SH-SY5Y (cell line): ENCODE measurements around the gene S100G.

ENCODE experiments used
- GATA2 ChIP-seq: IDR thresholded peaks from 2 replicates; pipeline ENCODE4 v1.6.1; 2011; ENCODE audit warnings: mild to moderate bottlenecking, low read depth, low read length
- GATA3 ChIP-seq: IDR thresholded peaks from 2 replicates; pipeline ENCODE4 v1.6.1; 2011; ENCODE audit warnings: low read depth, mild to moderate bottlenecking, low read length, moderate library complexity

S100G gene, protein sequence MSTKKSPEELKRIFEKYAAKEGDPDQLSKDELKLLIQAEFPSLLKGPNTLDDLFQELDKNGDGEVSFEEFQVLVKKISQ

DNA sequence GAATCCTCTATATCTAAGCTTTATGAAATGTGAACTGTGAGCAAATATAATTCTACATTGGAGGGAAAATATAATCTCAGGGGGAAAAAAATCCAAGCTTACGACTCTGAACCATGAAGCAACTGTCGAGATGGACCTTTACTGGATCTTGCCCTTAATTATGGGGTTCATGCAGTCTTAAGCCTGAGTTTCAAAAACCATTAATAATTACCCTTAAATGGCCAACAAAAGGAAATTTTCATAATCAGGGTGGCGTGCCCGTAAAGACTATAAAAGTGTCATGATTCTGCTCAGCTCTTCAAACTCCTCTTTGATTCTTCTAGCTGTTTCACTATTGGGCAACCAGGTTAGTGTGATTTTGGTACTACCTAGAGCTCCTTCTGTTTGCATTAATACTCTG lies at the start of gene S100G:
Gene S100G, plus strand, starts transcription at position 301 of the 400 bp plus-strand sequence. CDS start 849 bp downstream, outside the sequence.
- TF ChIP-seq GATA3, result no peak
- TF ChIP-seq GATA2, result no peak

DNA sequence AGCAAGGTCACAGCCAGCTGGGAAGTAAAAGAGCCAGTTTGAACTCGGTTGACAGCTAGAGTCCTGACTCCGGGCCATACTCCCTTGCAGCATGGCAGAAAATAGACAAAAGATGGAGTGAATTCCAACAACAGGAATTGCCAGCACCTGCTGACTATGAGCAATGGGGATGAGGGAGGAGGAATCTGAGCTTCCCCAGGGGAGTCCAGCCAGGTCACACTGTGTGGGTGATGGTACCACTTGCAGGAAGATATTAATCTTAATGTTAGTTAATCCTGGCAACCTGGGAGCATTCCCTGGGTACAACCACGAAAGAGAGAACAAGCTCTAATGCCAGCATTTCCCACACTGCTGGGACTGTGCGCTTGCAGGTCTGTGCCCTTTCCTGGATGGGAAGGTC lies 48.1 kb upstream of the S100G start:
- TF ChIP-seq GATA3 (no peak), GATA2 (no peak)

DNA sequence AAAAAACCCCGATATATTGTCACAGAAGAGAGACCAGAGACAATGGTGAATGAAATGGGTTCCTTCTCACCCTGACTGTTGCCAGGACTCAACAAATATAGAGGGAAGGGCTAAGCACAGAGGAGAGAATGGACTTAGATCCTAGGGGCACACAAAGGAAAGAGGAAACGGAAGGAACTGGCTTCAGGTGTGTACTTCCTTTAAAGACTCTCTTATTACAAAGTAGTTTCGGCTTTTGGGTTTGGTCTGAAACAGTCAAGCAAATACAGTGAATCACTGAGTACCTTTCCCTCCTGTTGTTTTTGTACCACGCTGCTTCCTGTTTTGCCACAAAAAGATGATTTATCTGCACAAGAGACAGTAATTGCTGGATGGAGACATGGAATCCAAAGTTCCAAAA lies 46.1 kb upstream of the S100G start:
- TF ChIP-seq GATA2 (no peak), GATA3 (no peak)

DNA sequence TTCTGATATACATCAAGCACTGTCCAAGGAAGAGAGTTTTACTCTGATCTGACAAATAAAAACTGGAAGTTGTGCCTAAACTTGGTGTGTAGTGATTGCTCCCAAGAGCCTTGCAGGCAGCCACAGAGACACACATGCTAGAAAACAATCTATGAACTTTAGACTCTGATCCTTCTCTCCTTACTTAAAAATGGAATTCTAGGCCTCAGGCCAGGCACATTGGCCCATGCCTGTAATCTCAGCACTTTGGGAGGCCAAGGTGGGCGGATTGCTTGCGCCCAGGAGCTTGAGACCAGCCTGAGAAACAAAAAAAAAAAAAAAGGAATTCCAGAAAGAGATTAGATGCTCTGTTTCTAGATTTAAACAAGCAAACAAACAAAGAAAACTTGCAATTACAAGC lies 45.6 kb upstream of the S100G start:
- no peak for TF ChIP-seq GATA2
- no peak for TF ChIP-seq GATA3

DNA sequence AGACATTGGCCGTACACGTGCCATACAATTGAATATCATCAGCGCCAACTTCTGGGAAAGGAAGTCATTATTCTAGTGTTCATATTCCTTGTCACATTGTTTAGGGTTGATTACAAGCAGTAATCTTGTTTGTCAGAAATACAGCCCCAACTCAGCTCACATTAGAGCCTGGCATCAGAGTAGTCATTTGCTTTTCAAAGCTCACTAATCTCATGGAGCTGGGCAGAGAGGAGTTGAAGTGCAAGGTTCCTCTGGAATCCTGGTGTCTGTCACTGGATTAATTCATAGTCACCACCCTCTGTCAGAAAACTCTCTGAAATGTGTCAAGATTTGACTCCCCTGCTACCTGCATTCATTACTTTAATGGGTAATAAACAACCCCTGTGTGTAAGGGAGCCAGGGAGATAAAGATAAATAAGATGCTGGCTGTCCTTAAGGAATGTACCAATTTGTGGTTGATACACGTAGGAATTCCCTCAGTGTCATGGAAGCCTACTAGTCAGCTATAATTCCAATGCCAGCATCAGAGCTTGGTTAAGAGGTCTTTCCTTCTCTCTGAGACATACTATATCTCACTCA lies 43.7 kb upstream of the S100G start:
- TF ChIP-seq GATA2, result no peak
- TF ChIP-seq GATA3, result no peak

DNA sequence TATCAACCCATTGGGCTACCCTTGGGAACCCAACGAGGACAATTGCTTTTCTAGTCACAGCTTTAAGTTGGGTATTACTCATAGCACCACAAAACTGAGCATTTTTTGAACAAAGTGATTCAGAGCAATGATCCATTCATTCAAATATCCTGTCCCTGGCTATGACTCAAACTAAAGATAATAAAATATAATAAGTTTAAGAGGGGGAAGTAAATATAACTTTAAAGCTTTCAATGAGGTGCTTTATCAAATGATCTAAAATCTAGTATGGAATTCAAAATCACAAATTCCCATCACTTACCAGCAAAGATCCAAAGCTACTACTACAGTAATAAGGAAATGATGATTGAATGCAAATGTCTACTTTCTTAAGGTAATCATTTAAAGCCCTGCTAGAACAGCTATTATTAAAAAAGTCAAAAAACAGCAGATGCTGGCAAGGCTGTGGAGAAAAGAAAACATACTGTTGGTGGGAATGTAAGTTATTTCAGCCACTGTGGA lies 39.8 kb upstream of the S100G start:
- no peak for TF ChIP-seq GATA2
- TF ChIP-seq GATA3, result no peak

DNA sequence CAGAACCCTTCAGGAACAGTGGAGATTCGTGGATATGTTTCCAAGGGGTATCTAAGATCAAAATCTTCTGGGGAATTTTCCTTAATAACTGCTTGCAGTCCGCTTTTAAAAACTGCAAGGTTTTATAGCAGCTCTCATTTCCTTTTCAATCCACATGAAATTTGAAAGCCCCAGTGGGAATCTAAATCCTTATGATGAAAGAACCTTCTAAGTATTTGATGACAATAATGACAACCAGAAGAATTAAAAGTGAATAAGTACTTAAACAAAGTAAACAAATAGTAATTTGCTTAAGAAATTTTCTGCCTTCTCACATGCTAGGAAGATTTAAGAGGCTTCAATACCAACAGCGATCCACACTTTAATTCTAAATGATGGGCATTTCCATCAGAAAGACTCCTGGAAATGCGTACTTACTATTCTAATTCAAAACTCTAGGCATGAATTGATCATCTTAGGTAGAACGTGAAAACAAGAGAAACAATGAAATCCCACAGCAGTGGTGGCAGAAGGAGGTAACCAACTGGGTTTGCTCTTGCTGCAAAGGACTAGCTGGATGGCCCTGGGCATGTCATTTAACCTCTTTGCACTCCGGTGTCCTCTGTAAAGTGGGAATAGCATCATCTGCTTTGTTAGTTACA lies 37.6 kb upstream of the S100G start:
- TF ChIP-seq GATA3 (no peak), GATA2 (no peak)

DNA sequence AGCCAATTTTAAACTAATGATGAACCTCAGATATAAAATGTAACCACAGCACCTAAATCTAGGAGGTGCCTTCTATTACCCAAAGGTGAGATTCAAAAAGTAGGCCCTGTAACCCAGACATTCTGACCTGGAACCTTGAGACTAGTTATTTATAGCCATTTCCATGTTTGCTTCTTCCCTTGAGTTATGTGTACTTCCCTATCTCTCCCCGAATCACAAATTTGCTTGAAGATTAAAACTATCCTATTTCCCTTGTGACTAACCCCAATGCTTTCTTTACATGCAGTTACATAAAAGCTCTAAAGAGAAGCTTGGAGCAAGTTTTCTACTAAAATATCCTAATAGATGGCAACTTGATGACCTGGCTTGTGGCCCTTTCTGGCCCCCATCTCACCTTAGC lies 32.6 kb upstream of the S100G start:
- TF ChIP-seq GATA2, result no peak
- TF ChIP-seq GATA3, result no peak

DNA sequence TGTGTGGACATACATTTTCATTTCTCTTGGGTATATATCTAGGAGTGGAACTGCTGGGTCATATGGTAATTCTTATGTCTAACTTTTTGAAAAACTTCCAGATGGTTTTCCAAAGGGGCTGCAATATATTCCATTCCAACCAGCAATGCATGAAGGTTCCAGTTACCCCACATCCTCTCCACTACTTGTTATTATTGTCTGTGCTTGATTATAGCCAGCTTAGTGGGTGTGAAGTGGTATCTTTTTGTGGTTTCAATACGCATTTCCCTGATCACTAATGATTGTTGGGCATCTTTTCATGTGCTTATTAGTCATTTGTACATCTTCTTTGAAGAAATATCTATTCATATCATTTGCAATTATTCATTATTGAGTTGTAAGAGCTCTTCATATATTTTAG lies 31.5 kb upstream of the S100G start:
- TF ChIP-seq GATA2, result no peak
- no peak for TF ChIP-seq GATA3

DNA sequence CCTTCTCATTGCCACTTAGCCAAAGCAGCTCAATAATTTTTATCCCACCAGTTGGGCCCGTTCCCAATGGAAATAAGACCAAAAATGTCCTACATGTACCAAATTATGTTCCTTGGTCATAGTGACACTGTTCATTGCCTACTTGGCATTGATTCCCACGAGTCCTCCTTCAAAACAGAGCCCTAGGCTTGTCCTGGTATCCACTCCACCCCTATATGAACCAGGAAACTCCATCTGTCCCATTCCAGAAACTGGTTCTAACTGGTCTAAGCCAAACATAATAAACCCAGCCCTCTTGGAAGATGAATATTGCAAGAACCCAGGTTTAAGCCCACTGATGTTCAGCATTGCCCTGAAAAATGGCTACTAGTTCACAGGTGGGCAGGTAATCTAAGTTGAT lies 30.9 kb upstream of the S100G start:
- TF ChIP-seq GATA3 (no peak), GATA2 (no peak)

DNA sequence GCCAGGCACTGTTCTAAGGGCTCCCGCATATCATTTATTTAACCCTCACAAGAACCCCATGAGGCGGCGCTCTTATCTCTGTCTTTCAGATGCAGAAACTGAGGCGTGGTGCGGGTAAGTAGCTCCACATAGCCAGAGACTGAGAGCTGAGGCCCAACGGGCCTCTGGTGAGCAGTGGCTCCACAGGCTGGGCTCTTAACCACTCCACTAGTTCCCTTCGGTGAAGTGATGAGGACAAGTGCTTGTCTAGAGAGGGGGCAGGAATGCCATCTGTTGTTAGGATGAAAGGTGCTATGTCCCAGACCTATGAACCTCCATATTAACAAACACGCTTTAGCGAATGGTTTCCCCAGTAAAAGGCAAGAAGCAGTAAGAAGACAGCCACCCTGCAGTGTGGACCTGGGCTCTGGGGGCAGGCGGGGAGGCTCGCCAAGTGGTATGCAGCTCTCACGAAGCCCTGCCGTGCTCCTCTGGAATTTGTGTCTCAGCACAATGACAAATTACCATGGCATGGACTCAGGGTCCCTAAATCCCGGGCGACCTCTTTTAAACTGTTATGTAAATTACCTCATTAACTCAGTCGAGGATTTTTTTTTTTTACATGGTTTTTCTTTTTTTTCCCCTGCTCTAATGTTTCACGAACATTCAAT lies 20.9 kb upstream of the S100G start:
- TF ChIP-seq GATA2, result no peak
- TF ChIP-seq GATA3, result no peak

DNA sequence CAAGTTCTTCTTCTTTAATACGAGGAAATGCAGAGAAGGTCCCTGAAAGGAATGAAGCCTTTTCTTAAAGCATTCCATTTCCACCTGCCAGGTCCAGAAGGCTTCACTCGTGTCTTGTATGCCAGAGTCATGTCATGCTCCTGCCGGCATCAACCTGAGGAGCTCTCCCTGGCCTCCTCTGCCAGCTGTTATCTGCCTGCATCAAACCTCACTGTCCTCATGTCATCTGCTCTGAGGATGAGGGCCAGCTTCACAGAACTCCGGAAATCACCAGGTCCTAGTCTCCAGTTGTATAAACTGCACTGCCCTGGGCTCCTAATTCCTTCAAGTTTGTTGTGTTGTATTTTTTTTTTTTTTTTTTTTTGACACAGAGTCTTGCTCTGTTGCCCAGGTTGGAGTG lies 20.0 kb upstream of the S100G start:
- TF ChIP-seq GATA3 (no peak), GATA2 (no peak)

DNA sequence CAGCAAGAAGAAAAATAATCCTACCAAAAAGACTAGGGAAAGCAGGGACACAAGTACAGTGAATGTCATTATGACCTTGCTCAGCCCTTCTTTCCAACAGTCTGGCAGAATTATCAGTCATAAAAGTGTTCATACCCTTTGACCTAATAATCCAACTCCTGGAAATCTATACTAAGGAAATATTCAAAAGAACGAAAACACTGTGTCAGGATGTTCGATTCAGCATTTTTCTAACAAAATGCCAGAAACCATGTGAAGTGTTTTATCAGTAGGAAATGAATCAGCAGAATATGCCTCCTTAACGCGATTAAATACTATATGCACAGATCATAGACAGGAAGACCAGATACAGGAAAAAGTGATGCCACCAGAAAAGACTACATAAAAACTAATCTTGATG lies 16.2 kb upstream of the S100G start:
- TF ChIP-seq GATA3 (no peak), GATA2 (no peak)

DNA sequence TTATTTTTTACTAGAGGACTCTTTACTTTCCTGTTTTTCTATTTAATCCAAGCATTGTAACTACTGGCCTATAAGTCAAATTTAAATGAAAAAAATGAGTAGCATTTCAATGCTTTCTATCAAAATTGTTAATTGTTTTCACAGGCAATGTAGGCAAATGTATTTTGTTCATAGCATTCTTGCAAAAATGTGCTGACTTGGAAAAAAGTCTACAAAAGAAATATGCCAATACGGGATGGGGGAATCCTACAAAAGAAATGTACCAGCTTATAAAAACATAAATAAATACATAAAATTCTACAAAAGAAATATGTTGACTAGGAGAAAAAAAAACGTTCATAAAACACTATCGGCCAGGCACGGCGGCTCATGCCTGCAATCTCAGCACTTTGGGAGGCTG lies 14.9 kb upstream of the S100G start:
- no peak for TF ChIP-seq GATA2
- TF ChIP-seq GATA3, result no peak

DNA sequence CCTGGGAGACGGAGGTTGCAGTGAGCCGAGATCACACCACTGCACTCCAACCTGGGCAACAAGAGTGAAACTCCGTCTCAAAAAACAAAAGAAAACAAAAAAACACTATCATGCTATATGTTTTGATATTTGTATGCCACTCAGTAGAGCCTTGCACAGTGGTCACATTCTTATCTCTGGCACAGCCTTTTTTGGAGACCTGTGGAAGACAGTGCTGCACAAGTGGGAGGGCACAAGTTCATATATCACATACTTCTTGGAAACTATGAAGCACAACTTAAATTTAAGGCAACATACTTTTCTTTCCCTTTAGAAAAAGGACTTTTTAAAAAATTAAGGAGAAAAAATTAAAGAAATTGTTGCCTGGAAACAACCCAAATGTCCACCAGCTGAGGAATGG lies 14.4 kb upstream of the S100G start:
- TF ChIP-seq GATA2, result no peak
- TF ChIP-seq GATA3, result no peak
